A549 (cell line): Measurements from ENCODE around the gene SLC23A2. TPM values are rescaled to one million over a fixed set of nuclear protein-coding genes. Genes with fewer than 3 reads are reported as not detected.
"Not testable (repeated sequence)": the region's sequence is repeated elsewhere in the genome, so short reads cannot be mapped to it uniquely, and the experiment has no call there.

ENCODE experiments used
- ATAC-seq, 2 experiments: fragments of 200-7000 bp in 1 of 2; fragments of >200 bp in 1 of 2; cut with Nextera tagmentation in 1 of 2; cut with Tn5 transposase in 1 of 2; 3 replicates each; pipeline versions ENCODE4 v1.8.0 to v1.9.1; 2018 to 2020; ENCODE audit warnings: mild to moderate bottlenecking in 1 of 2, moderate library complexity in 1 of 2
- CTCF ChIA-PET: fragments of 300-600 bp; sonication (Branson Sonifier 250); formaldehyde crosslinking; extraction: SDS; loops from one replicate; lab custom pipeline; 2021; ENCODE audit warnings: antibody characterized with exemption, inconsistent platforms; lab: Yijun Ruan, JAX
- POLR2A ChIA-PET: fragments of 350-600 bp; formaldehyde crosslinking; extraction: SDS; loops from one replicate; lab custom pipeline; 2021; ENCODE audit warnings: antibody characterized with exemption, inconsistent platforms; lab: Yijun Ruan, JAX
- DNase-seq, 2 experiments: peaks; one replicate each; pipeline versions ENCODE4 v3.0.0 to v3.0.0-alpha.2; 2011 to 2016; ENCODE audit warnings: low read depth in 1 of 2, low spot score in 1 of 2
- FAIRE-seq: peaks from 2 replicates; lab custom pipeline; 2011; peaks lifted over from hg19 to GRCh38; lab: Jason Lieb, UNC
- H3K27ac ChIP-seq, 2 experiments: fragments of >200 bp; sonication (Bioruptor Twin); formaldehyde crosslinking; 3 replicates each; pipeline ENCODE4 v1.5.1; 2016 to 2017
- H3K4me1 ChIP-seq: fragments of >200 bp; sonication (Bioruptor Twin); formaldehyde crosslinking; 3 replicates; pipeline ENCODE4 v1.6.1; 2016
- H3K4me2 ChIP-seq: fragments of >200 bp; sonication (Bioruptor Twin); formaldehyde crosslinking; 3 replicates; pipeline ENCODE4 v1.6.1; 2016
- H3K4me3 ChIP-seq: fragments of >200 bp; sonication (Bioruptor Twin); formaldehyde crosslinking; 3 replicates; pipeline ENCODE4 v1.5.1; 2016
- H3K9me3 ChIP-seq: fragments of >200 bp; sonication (Bioruptor Twin); formaldehyde crosslinking; 3 replicates; pipeline ENCODE4 v1.6.1; 2016
- BHLHE40 ChIP-seq: IDR thresholded peaks from 2 replicates; pipeline ENCODE4 v1.6.1; 2012; ENCODE audit warnings: low read depth, low read length, inconsistent platforms
- CBX8 ChIP-seq: fragments of 200-600 bp; sonication (generic); IDR thresholded peaks from 2 replicates; pipeline ENCODE4 v1.6.1; 2016
- EP300 ChIP-seq, 2 experiments: fragments of >200 bp; sonication (Bioruptor Twin); formaldehyde crosslinking; IDR thresholded peaks; 2 replicates in 1 of 2; 3 replicates in 1 of 2; pipeline ENCODE4 v1.6.1; 2016 to 2017
- FOSL2 ChIP-seq, 2 experiments: fragments of 450-650 bp in 1 of 2; fragments of >200 bp in 1 of 2; sonication (Bioruptor Twin) in 1 of 2; formaldehyde crosslinking; IDR thresholded peaks; 2 replicates each; pipeline versions ENCODE4 v1.5.0 to v1.6.1; 2016 to 2020; ENCODE audit warnings: mild to moderate bottlenecking in 1 of 2, moderate library complexity in 1 of 2
- FOXS1 ChIP-seq: fragments of 250-450 bp; sonication (Bioruptor Pico); IDR thresholded peaks from 2 replicates; pipeline ENCODE4 v1.5.0; 2020; ENCODE audit warnings: mild to moderate bottlenecking, moderate library complexity
- GATA3 ChIP-seq: IDR thresholded peaks from 2 replicates; pipeline ENCODE4 v1.6.1; 2012; ENCODE audit warnings: borderline replicate concordance
- HDAC2 ChIP-seq: fragments of 200-600 bp; sonication (generic); IDR thresholded peaks from 2 replicates; pipeline ENCODE4 v1.6.1; 2016
- HEYL ChIP-seq: fragments of 250-450 bp; sonication (Bioruptor Pico); IDR thresholded peaks from 2 replicates; pipeline ENCODE4 v1.8.0; 2021; ENCODE audit warnings: mild to moderate bottlenecking, moderate library complexity
- HOXA7 ChIP-seq: fragments of 250-450 bp; sonication (Bioruptor Pico); IDR thresholded peaks from 2 replicates; pipeline ENCODE4 v1.5.0; 2020; ENCODE audit warnings: mild to moderate bottlenecking, moderate library complexity
- HOXB5 ChIP-seq: fragments of 250-450 bp; sonication (Bioruptor Pico); IDR thresholded peaks from 2 replicates; pipeline ENCODE4 v1.5.0; 2020; ENCODE audit warnings: mild to moderate bottlenecking, moderate library complexity
- JUN ChIP-seq, 2 experiments: fragments of >200 bp; sonication (Bioruptor Twin); formaldehyde crosslinking; IDR thresholded peaks; 2 replicates in 1 of 2; 3 replicates in 1 of 2; pipeline ENCODE4 v1.6.1; 2016 to 2017
- KDM1A ChIP-seq: fragments of 200-600 bp; sonication (generic); IDR thresholded peaks from 2 replicates; pipeline ENCODE4 v1.6.1; 2016; ENCODE audit warnings: low read depth, mild to moderate bottlenecking
- MAZ ChIP-seq: fragments of 150-350 bp; IDR thresholded peaks from 2 replicates; pipeline ENCODE4 v1.6.1; 2014; ENCODE audit warnings: antibody characterized with exemption, low read depth, low read length, borderline replicate concordance
- NPAS2 ChIP-seq: fragments of 250-450 bp; sonication (Bioruptor Pico); IDR thresholded peaks from 2 replicates; pipeline ENCODE4 v1.8.0; 2022; ENCODE audit warnings: mild to moderate bottlenecking, moderate library complexity, borderline replicate concordance
- NR3C1 ChIP-seq: fragments of >200 bp; sonication (Bioruptor Twin); formaldehyde crosslinking; IDR thresholded peaks from 3 replicates; pipeline ENCODE4 v1.6.1; 2017
- POLR2A ChIP-seq: IDR thresholded peaks from 2 replicates; pipeline ENCODE4 v1.6.1; 2012; ENCODE audit warnings: mild to moderate bottlenecking, low read length
- RCOR1 ChIP-seq: fragments of 150-350 bp; IDR thresholded peaks from 2 replicates; pipeline ENCODE4 v1.6.1; 2014; ENCODE audit warnings: antibody characterized with exemption, low read length, low read depth
- SREBF2 ChIP-seq: fragments of 450-650 bp; IDR thresholded peaks from 2 replicates; pipeline ENCODE4 v1.6.1; 2014; ENCODE audit warnings: mild to moderate bottlenecking, moderate library complexity
- TFCP2L1 ChIP-seq: fragments of 250-450 bp; sonication (Bioruptor Pico); IDR thresholded peaks from 2 replicates; pipeline ENCODE4 v1.5.0; 2021; ENCODE audit warnings: mild to moderate bottlenecking
- ZC3H11A ChIP-seq: fragments of 450-650 bp; IDR thresholded peaks from 2 replicates; pipeline ENCODE4 v1.6.1; 2014; ENCODE audit warnings: antibody characterized with exemption, mild to moderate bottlenecking
- ZFP36 ChIP-seq: fragments of 450-650 bp; IDR thresholded peaks from 2 replicates; pipeline ENCODE4 v1.6.1; 2014; ENCODE audit warnings: borderline replicate concordance; ENCODE audit not compliant: partially characterized antibody
- ZNF302 ChIP-seq: fragments of 250-450 bp; sonication (Bioruptor Pico); IDR thresholded peaks from 2 replicates; pipeline ENCODE4 v1.9.0; 2021; ENCODE audit warnings: inconsistent platforms, mild to moderate bottlenecking, moderate library complexity
- ZSCAN20 ChIP-seq: fragments of 250-450 bp; sonication (Bioruptor Pico); IDR thresholded peaks from 2 replicates; pipeline ENCODE4 v1.8.0; 2022; ENCODE audit warnings: mild to moderate bottlenecking, moderate library complexity
- WGBS: methylation state at CpG from one replicate; pipeline ENCODE4 v1.1.6; 2017; ENCODE audit errors: missing lambda C conversion rate; 5-methylcytosine and 5-hydroxymethylcytosine counted together
- polyA plus RNA-seq, 4 experiments: library from polyadenylated mRNA; depleted of rRNA in 3 of 4; stranded (reverse); fragments of >200 nt; fragmentation: RNase III in 1 of 4; extraction: RNeasy Plus Mini Kit Qiagen cat#74134 plus additional on column Dnase treatment in 1 of 4; gene quantifications; 2 replicates in 3 of 4; 3 replicates in 1 of 4; pipeline ENCODE4 v1.2.3, GENCODE V29; 2011 to 2017
- TF ChIP-seq, protein P1 (sequence below): fragments of >200 bp; sonication (Bioruptor Twin); formaldehyde crosslinking; IDR thresholded peaks from 3 replicates; pipeline ENCODE4 v1.5.1; 2016
- TF ChIP-seq, protein P2 (sequence below): IDR thresholded peaks from 2 replicates; pipeline ENCODE4 v1.6.1; 2012

The SLC23A2 gene
- polyA plus RNA-seq, 2 of the 4 experiments (the other 2 are of a cell fraction): 13.1 to 47.8 TPM

DNA sequence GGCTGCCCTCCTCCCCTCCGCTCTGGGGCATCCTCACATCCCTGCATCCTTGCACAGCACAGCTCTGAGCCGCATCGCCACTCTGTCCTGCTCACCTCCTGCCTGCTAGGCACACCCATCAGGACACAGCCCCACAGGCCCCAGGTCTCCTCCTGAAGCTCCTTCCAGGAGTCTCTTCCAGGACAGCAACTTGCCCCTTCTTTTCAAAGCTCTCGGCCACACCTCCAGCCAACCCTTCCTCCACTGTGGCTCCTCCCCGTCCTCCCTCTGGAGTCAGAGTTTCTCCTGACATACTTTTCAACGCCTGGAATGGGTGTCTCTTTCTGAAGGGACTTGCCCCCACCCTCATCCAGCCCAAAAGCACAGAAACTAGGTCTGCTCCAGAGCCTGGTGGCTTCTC is 77.3 kb downstream of the SLC23A2 start (continued):
- no peak for TF ChIP-seq ZFP36

DNA sequence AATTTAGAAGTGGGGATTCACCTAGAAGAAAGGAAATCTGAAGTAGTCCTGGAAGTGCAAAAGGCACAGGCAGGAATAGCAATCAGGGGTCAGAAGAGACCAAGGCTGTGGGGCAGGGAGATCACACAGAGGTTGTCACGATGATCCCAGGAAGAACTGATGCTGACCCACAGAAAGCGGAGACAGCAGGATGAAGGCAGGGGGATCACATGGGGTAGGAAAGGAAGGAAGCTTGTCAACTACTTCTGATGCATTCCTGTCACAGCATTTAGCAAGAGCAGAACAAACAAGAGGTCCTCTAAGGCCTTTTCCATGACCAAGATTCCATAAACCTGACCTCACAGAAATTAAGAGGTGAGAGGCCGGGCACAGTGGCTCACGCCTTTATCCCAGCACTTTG is 79.1 kb downstream of the SLC23A2 start:
- Histone ChIP-seq H3K27ac (no peak overlapping the region), H3K9me3 (no peaks in the 10 kb centered on the region)
- CTCF ChIA-PET: interaction anchor here (1.7 to 2.8 kb wide), 2 partner anchors 27 to 33 kb away, joined by 7 to 8 read pairs; no protein-coding TSS in a partner anchor
- no peak for FAIRE-seq
- no peak for DNase-seq
- TF ChIP-seq, protein P1, sequence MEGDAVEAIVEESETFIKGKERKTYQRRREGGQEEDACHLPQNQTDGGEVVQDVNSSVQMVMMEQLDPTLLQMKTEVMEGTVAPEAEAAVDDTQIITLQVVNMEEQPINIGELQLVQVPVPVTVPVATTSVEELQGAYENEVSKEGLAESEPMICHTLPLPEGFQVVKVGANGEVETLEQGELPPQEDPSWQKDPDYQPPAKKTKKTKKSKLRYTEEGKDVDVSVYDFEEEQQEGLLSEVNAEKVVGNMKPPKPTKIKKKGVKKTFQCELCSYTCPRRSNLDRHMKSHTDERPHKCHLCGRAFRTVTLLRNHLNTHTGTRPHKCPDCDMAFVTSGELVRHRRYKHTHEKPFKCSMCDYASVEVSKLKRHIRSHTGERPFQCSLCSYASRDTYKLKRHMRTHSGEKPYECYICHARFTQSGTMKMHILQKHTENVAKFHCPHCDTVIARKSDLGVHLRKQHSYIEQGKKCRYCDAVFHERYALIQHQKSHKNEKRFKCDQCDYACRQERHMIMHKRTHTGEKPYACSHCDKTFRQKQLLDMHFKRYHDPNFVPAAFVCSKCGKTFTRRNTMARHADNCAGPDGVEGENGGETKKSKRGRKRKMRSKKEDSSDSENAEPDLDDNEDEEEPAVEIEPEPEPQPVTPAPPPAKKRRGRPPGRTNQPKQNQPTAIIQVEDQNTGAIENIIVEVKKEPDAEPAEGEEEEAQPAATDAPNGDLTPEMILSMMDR: no peak
- no peak for TF ChIP-seq GATA3
- TF ChIP-seq CBX8: no peak
- no peak for TF ChIP-seq ZC3H11A
- TF ChIP-seq BHLHE40: no peak
- TF ChIP-seq ZFP36: no peak
- TF ChIP-seq NPAS2 (CRISPR knock-in tag): no peak
- TF ChIP-seq NR3C1: no peak
- TF ChIP-seq HOXB5 (CRISPR knock-in tag): no peak
- TF ChIP-seq POLR2A: no peak
- no peak for TF ChIP-seq FOXS1
- no peak for TF ChIP-seq RCOR1
- TF ChIP-seq, all 56 proteins: peak for 0
- WGBS: 94% methylated on average over 4 of the region's 4 CpGs
- POLR2A ChIA-PET: no interaction called here
- no peak overlapping the region for H3K4me3 ChIP-seq
- no peak for ATAC-seq
- H3K4me2 ChIP-seq: no peak overlapping the region
- H3K4me1 ChIP-seq: peaks cover 18% of the 10 kb centered on the region

DNA sequence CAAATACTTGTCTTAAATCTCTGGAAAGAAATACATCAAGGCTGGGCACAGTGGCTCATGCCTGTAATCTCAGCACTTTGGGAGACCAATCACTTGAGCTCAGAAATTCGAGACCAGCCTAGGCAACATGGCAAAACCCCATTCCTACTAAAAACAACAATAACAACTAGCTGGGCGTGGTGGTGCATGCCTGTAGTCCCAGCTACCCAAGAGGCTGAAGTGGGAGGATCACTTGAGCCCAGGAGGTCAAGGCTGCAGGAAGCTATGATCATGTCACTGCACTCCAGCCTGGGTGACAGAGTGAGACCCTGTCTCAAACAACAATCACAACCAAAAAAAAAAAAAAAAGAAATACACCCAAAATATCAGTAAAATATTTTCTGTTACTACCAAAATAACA is 80.0 kb downstream of the SLC23A2 start:
- CTCF ChIA-PET: interaction anchor here (0.7 to 2.8 kb wide), 3 partner anchors 27 to 100 kb away, joined by 3 to 8 read pairs (median 7); no protein-coding TSS in a partner anchor

DNA sequence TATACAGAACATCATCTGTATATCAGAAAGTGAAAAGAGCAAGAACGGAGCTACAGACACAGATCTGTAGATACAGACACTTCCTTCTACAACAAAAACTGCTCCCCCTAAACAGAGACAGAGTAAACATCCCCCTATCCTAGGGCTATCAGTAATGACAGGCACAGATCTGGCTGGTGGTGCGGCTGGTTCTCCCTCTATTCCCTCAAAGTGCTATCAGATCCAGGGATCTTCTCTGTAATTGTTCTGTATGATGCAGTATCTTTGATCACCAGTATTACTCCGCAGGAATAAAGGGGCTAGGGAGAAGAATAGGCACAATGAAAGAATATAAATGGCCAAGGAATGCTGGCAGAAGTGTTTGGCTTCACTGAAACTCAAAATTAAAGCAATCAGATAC is 80.7 kb downstream of the SLC23A2 start:
- no peak for FAIRE-seq
- 93% methylated on average over 3 of the region's 3 CpGs for WGBS
- ChIA-PET POLR2A (interaction anchor here (0.6 kb wide), 1 partner anchor 13 kb away, joined by 3 read pairs; no protein-coding TSS in a partner anchor), CTCF (interaction anchor here (2.8 kb wide), 1 partner anchor 35 kb away, joined by 7 read pairs; no protein-coding TSS in a partner anchor)
- DNase-seq: no peak
- Histone ChIP-seq H3K27ac (no peak overlapping the region), H3K9me3 (no peaks in the 10 kb centered on the region), H3K4me3 (no peak overlapping the region), H3K4me2 (no peak overlapping the region), H3K4me1 (peaks cover 17% of the 10 kb centered on the region)
- ATAC-seq: no peak
- TF ChIP-seq SREBF2 (no peak), HOXA7 (CRISPR knock-in tag) (no peak), EP300 (IDR thresholded peaks at IDR 0.05) (no peak), KDM1A (no peak), ZNF302 (no peak), MAZ (no peak), HDAC2 (no peak), HEYL (CRISPR knock-in tag) (no peak), FOXS1 (no peak), FOSL2 (IDR thresholded peaks at IDR 0.05) (no peak), FOSL2 (CRISPR knock-in tag; IDR thresholded peaks at IDR 0.05) (no peak), ZSCAN20 (CRISPR knock-in tag) (no peak), HOXB5 (CRISPR knock-in tag) (no peak), JUN (IDR thresholded peaks at IDR 0.05) (no peak), CBX8 (no peak), TFCP2L1 (no peak)
- TF ChIP-seq, protein P2, sequence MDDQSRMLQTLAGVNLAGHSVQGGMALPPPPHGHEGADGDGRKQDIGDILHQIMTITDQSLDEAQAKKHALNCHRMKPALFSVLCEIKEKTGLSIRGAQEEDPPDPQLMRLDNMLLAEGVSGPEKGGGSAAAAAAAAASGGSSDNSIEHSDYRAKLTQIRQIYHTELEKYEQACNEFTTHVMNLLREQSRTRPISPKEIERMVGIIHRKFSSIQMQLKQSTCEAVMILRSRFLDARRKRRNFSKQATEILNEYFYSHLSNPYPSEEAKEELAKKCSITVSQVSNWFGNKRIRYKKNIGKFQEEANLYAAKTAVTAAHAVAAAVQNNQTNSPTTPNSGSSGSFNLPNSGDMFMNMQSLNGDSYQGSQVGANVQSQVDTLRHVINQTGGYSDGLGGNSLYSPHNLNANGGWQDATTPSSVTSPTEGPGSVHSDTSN: no peak

More for the DNA sequence above, 80.0 kb downstream of the SLC23A2 start:
- POLR2A ChIA-PET: interaction anchor here (0.6 kb wide), 1 partner anchor 12 kb away, joined by 3 read pairs; no protein-coding TSS in a partner anchor
- not testable (repeated sequence) for H3K9me3 ChIP-seq, DNase-seq, H3K4me2 ChIP-seq, FAIRE-seq, ATAC-seq, H3K4me3 ChIP-seq, H3K27ac ChIP-seq
- WGBS: 74% methylated on average over 2 of the region's 2 CpGs
- peaks cover 23% of the 10 kb centered on the region for H3K4me1 ChIP-seq
